Measurements from ENCODE around the gene POU6F2. TPM values are rescaled to one million over a fixed set of nuclear protein-coding genes. Genes with fewer than 3 reads are reported as not detected.
A peak's percentile ranks its signal among the peaks of the same experiment; 100 is the strongest.

Gene POU6F2
- total RNA-seq, 1 experiment from 2014 or later = 2.9 TPM

DNA sequence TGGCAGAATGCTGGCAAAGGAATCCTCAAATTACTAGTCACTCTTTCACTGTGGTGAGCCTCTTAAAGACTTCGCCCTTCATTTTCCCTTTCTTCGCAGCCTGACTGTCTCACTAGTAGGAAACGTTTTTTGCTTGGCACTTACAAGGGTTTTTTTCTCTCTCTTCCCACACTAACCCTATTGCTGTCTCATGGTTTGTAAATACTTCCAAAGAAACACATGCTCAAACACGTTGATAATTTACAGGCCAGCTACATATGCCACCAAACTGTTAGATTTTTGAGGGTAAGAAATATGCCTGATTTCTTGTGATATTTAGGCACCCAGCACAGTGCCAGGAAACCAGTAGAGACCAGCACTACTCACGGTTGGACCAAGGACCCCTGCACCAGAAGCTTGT lies 340.2 kb downstream of the POU6F2 start:
- TF ChIP-seq SMAD4 (CRISPR knock-in tag; IDR thresholded peaks at IDR 0.05) (no peak), FOXK1 (CRISPR knock-in tag; IDR thresholded peaks at IDR 0.05) (no peak), GRHL2 (CRISPR knock-in tag; IDR thresholded peaks at IDR 0.05; ENCODE audit: insufficient replicate concordance, severe bottlenecking) (no peak), ZNF121 (CRISPR knock-in tag; IDR thresholded peaks at IDR 0.05) (no peak), E2F5 (CRISPR knock-in tag; IDR thresholded peaks at IDR 0.05) (no peak), CREM (CRISPR knock-in tag; IDR thresholded peaks at IDR 0.05) (no peak), TEAD1 (CRISPR knock-in tag; IDR thresholded peaks at IDR 0.05) (no peak), TP53 (CRISPR knock-in tag; IDR thresholded peaks at IDR 0.05) (no peak), E2F4 (CRISPR knock-in tag; IDR thresholded peaks at IDR 0.05; ENCODE audit: borderline replicate concordance, low read depth) (no peak), IRF2 (CRISPR knock-in tag; IDR thresholded peaks at IDR 0.05; ENCODE audit: borderline replicate concordance, low read depth) (no peak), ZBTB21 (CRISPR knock-in tag; IDR thresholded peaks at IDR 0.05; ENCODE audit: borderline replicate concordance) (no peak), HMGXB4 (CRISPR knock-in tag; IDR thresholded peaks at IDR 0.05) (no peak), PRDM15 (CRISPR knock-in tag; IDR thresholded peaks at IDR 0.05) (no peak), GABPB1 (CRISPR knock-in tag; IDR thresholded peaks at IDR 0.05) (no peak)
- TF ChIP-seq, protein P1, sequence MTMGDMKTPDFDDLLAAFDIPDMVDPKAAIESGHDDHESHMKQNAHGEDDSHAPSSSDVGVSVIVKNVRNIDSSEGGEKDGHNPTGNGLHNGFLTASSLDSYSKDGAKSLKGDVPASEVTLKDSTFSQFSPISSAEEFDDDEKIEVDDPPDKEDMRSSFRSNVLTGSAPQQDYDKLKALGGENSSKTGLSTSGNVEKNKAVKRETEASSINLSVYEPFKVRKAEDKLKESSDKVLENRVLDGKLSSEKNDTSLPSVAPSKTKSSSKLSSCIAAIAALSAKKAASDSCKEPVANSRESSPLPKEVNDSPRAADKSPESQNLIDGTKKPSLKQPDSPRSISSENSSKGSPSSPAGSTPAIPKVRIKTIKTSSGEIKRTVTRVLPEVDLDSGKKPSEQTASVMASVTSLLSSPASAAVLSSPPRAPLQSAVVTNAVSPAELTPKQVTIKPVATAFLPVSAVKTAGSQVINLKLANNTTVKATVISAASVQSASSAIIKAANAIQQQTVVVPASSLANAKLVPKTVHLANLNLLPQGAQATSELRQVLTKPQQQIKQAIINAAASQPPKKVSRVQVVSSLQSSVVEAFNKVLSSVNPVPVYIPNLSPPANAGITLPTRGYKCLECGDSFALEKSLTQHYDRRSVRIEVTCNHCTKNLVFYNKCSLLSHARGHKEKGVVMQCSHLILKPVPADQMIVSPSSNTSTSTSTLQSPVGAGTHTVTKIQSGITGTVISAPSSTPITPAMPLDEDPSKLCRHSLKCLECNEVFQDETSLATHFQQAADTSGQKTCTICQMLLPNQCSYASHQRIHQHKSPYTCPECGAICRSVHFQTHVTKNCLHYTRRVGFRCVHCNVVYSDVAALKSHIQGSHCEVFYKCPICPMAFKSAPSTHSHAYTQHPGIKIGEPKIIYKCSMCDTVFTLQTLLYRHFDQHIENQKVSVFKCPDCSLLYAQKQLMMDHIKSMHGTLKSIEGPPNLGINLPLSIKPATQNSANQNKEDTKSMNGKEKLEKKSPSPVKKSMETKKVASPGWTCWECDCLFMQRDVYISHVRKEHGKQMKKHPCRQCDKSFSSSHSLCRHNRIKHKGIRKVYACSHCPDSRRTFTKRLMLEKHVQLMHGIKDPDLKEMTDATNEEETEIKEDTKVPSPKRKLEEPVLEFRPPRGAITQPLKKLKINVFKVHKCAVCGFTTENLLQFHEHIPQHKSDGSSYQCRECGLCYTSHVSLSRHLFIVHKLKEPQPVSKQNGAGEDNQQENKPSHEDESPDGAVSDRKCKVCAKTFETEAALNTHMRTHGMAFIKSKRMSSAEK (CRISPR knock-in tag; IDR thresholded peaks at IDR 0.05; ENCODE audit: borderline replicate concordance) = no peak
- TF ChIP-seq, protein P2, sequence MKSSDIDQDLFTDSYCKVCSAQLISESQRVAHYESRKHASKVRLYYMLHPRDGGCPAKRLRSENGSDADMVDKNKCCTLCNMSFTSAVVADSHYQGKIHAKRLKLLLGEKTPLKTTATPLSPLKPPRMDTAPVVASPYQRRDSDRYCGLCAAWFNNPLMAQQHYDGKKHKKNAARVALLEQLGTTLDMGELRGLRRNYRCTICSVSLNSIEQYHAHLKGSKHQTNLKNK (CRISPR knock-in tag; IDR thresholded peaks at IDR 0.05) = no peak
- TF ChIP-seq, protein P3, sequence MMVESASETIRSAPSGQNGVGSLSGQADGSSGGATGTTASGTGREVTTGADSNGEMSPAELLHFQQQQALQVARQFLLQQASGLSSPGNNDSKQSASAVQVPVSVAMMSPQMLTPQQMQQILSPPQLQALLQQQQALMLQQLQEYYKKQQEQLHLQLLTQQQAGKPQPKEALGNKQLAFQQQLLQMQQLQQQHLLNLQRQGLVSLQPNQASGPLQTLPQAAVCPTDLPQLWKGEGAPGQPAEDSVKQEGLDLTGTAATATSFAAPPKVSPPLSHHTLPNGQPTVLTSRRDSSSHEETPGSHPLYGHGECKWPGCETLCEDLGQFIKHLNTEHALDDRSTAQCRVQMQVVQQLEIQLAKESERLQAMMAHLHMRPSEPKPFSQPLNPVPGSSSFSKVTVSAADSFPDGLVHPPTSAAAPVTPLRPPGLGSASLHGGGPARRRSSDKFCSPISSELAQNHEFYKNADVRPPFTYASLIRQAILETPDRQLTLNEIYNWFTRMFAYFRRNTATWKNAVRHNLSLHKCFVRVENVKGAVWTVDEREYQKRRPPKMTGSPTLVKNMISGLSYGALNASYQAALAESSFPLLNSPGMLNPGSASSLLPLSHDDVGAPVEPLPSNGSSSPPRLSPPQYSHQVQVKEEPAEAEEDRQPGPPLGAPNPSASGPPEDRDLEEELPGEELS (CRISPR knock-in tag; IDR thresholded peaks at IDR 0.05) = no peak
- TF ChIP-seq, protein P4, sequence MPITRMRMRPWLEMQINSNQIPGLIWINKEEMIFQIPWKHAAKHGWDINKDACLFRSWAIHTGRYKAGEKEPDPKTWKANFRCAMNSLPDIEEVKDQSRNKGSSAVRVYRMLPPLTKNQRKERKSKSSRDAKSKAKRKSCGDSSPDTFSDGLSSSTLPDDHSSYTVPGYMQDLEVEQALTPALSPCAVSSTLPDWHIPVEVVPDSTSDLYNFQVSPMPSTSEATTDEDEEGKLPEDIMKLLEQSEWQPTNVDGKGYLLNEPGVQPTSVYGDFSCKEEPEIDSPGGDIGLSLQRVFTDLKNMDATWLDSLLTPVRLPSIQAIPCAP (CRISPR knock-in tag; IDR thresholded peaks at IDR 0.05) = no peak
- TF ChIP-seq, protein P5, sequence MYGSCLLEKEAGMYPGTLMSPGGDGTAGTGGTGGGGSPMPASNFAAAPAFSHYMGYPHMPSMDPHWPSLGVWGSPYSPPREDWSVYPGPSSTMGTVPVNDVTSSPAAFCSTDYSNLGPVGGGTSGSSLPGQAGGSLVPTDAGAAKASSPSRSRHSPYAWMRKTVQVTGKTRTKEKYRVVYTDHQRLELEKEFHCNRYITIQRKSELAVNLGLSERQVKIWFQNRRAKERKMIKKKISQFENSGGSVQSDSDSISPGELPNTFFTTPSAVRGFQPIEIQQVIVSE (CRISPR knock-in tag; IDR thresholded peaks at IDR 0.05; ENCODE audit: borderline replicate concordance) = no peak
- ChIA-PET POLR2A (no interaction called here), CTCF (no interaction called here)
- H3K27ac Mint-ChIP-seq = peak overlapping the region; percentile 32; the same call in 1 of the 2 replicates
- H3K9me3 Mint-ChIP-seq = no peaks in the 10 kb centered on the region
- H3K4me3 Mint-ChIP-seq = no peak overlapping the region
- DNase-seq (ENCODE audit: low spot score) = no peak
- H3K36me3 Mint-ChIP-seq = no peaks in the 10 kb centered on the region
- H3K4me1 Mint-ChIP-seq = peaks cover 40% of the 10 kb centered on the region
- H3K27me3 Mint-ChIP-seq (ENCODE audit: low read depth) = no peaks in the 10 kb centered on the region
- no peak for ATAC-seq
